Left lobe of liver (tissue), 2 donors: ENCODE results near the gene MOAP1. TPM values are rescaled to one million over a fixed set of nuclear protein-coding genes. Genes with fewer than 3 reads are reported as not detected.
"Not testable (repeated sequence)": the region's sequence is repeated elsewhere in the genome, so short reads cannot be mapped to it uniquely, and the experiment has no call there.

Experiments
- ATAC-seq: fragments of 200-7000 bp; cut with Tn5 transposase; one replicate; pipeline ENCODE4 v1.9.1; 2020; ENCODE audit warnings: mild to moderate bottlenecking, moderate library complexity
- DNase-seq: peaks from one replicate; pipeline ENCODE4 v3.0.0-alpha.2; 2020; ENCODE audit warnings: low spot score
- total RNA-seq: library from RNA; stranded (reverse); gene quantifications from one replicate; pipeline ENCODE4 v1.2.1, GENCODE V29; 2021
- donor health status: DM: no; HTN: no; CAD: no; lungs with moderate emphysema.
- donor health status: DM: no; HTN: yes; CAD: no.

The MOAP1 gene
- total RNA-seq, 1 donor from 2014 or later: 10.4 TPM

DNA sequence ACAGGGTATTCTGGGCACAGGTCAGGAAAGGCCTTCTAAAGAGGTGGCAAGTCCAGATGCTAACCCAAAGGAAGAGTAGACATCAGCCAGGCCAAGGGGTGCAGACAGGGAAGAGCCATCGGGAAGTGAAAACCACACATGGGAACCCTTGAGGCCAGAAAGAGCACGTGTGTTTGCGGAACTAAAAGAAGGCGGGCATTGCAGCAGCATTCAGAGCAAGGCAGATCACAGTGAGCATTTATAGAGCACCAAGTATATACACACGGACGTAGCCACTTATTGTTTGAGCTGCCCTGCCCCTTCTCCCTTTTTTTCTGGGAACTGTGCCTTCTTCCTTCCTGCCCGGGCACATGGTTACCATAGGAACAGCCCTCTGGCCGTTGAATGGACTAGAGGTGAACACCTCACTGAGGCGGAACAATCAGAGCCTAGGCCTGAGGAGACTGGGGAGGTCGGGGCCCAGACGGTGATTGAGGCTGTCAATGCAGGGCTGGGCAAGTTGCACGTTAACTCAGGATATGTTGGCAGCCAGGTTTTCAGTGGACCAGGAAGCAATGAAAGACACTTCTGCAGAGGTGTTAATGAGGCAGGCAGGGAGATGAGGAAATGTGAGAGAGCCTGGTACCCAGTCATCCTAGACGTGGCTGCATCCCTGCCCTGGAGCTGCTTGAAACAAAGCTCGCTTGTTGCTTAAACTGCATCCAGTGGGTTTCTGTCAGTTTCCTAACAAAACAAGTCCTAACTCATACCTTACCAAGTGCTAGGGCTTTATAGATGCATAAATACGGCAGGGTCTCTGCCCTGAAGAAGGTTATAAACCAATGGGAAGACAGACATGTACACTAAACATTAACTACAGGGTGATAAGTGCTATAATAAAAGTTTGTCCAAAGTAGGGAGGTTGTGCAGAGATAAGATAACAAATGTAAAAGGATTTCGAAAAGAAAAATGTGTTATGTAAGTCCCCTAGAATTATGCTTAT lies 34.2 kb downstream of the MOAP1 start:
- ATAC-seq (peak; percentile 81), DNase-seq (peak; percentile 63)

DNA sequence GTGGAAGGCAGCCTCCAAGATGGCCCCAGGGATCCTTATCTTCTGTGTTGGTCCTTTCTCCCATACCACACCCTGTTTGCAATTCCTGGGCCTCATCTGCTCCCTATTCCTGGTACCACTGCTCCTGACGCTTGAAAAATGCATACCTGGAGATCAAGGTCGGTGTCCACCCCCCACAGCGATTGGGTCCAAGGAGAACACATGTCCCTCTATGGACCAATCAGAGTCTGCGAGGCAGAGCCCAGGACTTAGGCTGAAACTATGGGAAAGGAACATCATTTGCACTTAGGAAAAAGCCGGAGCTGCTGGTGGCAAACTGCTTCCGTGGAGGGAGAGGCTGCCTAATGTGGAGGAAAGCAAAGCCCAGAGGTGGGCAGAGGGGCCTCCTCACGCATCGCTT lies 35.7 kb downstream of the MOAP1 start:
- DNase-seq (no peak), ATAC-seq (no peak)

DNA sequence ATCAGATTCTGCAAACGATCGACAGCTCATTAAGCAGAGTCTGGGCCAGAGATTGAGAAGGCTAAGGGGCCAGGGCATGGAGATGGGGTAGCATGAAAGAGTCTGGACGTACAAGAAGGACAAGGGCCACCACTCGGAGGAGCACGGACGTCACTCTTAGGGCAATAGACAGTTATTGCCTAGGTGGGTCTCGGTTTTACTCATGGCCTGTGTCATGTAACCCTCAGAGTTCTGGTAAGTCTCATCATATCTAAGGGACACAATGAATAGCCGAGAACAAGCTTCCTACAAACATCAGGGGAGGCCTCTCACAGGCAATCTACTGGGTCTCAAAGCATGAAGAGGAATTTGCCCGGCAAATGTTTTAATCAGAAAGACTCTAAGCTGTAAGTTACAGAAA lies 38.6 kb downstream of the MOAP1 start:
- ATAC-seq (no peak), DNase-seq (no peak)

DNA sequence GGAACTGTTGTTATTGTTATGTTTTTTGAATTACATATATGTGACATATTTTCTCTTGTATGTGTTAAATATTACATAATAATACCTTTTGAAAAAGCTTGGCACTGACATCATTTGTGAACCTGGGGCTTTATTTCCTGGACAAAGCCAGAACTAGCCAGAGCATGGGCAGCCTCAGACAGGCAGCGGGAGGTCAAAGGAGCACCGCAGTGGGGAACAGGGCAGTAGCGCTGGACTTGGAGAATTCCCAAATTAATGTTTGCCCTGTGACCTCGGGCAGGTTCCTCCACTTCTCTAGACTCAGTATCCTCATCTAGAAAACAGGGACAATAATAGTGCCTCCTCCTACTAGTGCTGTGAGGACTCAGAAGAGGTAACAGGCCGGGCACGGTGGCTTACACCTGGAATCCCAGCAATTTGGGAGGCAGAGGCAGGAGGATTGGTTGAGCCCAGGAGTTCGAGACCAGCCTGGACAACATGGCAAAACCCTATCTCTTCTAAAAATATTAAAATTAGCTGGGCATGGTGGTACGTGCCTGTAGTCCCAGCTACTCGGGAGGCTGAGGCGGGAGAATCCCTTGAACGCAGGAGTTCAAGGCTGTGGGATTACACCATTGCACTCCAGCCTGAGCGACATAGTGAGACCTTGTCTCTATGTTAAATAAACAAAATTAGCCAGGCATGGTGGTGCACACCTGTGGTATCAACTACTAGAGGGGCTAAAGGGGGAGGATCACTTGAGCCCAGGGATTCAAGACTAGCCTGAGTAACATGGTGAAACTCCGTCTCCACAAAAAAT lies 41.6 kb downstream of the MOAP1 start:
- ATAC-seq (peak; percentile 69), DNase-seq (peak; percentile 60)

DNA sequence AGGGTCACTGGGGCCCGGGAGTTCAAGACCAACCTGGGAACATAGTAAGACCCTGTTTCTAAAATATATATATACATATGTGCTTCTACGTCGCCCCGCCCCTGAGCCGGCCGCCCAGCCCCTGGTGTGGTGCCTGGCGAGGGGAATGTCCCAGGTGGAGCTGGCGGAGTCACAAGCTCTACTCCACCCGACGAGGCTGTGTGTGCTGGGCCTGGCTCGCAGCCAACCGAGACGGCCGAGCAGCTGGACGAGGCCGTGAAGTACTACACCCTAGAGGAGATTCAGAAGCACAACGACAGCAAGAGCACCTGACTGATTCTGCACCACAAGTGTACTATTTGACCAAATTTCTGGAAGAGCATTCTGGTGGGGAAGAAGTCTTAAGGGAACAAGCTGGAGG lies 46.8 kb downstream of the MOAP1 start:
- ATAC-seq (peak; percentile 58), DNase-seq (peak; percentile 82)

DNA sequence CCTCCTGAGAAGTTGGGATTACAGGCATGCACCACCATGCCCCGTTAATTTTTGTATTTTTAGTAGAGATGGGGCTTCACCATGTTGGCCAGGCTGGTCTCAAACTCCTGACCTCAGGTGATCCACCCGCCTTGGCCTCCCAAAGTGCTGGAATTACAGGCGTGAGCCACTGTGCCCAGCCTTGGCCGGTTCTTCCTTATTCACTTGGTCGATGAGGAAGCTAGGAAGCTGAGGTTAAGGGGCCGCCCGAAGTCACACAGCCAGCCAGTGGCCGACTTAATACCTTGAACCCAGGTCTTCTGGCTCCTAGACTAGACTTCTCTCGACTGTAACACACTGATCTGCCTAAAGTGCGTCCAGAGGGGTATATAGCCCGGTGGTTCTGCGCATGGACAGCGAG lies 48.2 kb downstream of the MOAP1 start:
- not testable (repeated sequence) for ATAC-seq, DNase-seq

DNA sequence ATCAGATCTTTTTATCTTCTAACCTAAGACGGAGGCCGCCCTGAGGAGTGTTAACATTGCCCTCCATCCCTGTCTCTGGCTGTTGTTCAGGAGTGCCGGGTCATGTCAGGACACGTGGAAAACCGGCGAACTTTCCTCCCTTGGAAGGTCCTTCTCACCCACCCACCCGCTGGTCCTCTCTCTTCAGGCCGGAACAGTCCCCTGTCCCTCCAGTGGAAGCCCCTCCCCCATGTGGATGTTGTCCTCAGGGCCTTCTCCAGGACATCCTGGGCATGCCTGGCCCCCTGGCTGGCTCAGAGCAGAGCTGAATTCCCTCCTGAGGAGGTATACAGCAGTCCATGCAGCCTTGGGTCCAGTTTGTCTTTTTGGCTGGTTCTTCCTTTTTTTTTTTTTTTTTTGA lies 48.7 kb downstream of the MOAP1 start:
- peak; percentile 67 for DNase-seq
- peak; percentile 37 for ATAC-seq

DNA sequence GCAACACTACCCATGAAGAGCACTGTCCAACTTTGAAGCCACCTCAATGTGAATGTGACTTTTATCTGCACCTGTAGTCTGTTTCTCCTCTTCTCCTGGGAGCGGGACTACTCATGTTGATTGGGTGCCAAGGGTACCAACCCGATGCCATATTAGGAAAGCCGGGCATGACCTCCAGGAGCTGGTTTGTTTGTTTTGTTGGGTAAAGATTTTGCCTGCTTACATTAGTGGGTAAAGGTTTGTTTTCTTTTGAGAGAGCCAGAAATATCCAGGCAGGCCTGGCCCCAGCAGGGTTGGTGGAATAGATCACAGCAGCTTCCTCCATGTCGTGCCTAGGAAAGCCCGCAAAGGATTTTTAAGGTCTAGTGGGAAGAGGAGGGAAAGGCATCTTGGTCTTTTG lies 49.3 kb downstream of the MOAP1 start:
- DNase-seq (peak; percentile 94), ATAC-seq (peak; percentile 76)

DNA sequence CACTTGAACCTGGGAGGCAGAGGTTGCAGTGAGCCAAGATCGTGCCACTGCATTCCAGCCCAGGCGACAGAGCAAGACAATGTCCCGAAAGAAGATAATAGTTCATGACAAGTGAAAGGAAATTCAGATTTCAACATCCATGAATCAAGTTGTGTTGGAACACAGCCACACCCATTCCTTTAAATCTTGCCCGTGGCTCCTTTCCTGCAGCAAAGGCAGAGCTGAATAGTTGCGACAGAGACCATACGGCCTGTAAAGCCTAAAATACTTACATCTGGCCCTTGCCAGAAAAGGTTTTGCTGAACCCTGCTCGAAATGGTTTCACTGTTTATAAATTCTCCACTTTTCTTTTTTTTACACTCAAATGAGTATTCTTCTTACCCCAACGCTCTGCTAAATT lies 51.2 kb downstream of the MOAP1 start:
- ATAC-seq (peak; percentile 3), DNase-seq (no peak)

DNA sequence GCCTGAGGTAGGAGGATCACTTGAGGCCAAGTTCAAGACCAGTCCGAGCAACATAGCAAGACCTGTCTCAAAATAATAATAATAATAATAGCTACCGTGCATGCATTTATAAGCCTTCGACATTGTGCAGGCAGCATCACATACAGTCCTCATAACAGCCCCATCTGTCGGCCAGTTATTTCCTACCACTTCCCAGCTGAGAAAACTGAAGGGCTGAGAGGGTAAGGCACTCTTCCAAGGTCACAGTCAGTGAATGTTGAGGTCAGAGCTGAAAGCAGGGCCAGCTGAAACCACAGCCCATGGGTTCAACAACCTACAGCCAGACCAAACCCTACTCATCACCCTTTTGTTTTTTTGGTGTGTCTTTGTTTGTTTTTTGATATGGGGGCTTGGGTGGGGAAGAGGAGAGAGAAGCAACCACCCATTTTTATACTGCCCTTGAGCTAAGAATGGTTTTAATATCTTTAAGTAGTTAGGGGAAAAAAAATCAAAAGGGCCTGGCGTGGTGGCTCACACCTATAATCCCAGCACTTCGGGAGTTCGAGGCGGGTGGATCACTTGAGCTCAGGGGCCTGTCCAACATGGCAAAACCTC lies 52.1 kb downstream of the MOAP1 start:
- DNase-seq: peak; percentile 83
- peak; percentile 76 for ATAC-seq

Other genes starting within 250 kb of the MOAP1 start
- gene ITPK1, start 69.0 kb downstream of the MOAP1 start, total RNA-seq: 61.3 TPM
- 8.1 TPM for gene LYSET, start 420 bp upstream of the MOAP1 start, total RNA-seq
- gene GON7, start 22.2 kb upstream of the MOAP1 start, total RNA-seq: 5.0 TPM
- 8.8 TPM for gene UBR7, start 22.4 kb upstream of the MOAP1 start, total RNA-seq
- gene BTBD7, start 148.1 kb upstream of the MOAP1 start, total RNA-seq: 11.0 TPM
- not detected for gene COX8C, start 162.3 kb upstream of the MOAP1 start, total RNA-seq
- gene UNC79, start 246.0 kb upstream of the MOAP1 start, total RNA-seq: 0.03 TPM